T47D (cell line): ENCODE measurements around the gene NMRAL1.
A peak's percentile ranks its signal among the peaks of the same experiment; 100 is the strongest.

Source experiments
- DNase-seq, 2 experiments: peaks; one replicate each; pipeline versions ENCODE4 v3.0.0 to v3.0.0-alpha.2; 2011 to 2012; ENCODE audit warnings: low read depth in 1 of 2, low spot score in 1 of 2
- JUND ChIP-seq: IDR thresholded peaks from 2 replicates; pipeline ENCODE4 v1.6.1; 2012; ENCODE audit warnings: low read depth
- in situ Hi-C: cut with HindIII; loops from 2 replicates; pipeline ENCODE4 v1.10.0; 2016; ENCODE audit warnings: low sequenced_read_pairs, low pct_unique_long_range_greater_than_20kb

The NMRAL1 gene

GRCh38 chr16:4495766-4496165, 21.3 kb upstream of the NMRAL1 start:
- no peak for DNase-seq
- no peak for TF ChIP-seq JUND
- in situ Hi-C loops: no loop called here

GRCh38 chr16:4494746-4495490, 20.5 kb upstream of the NMRAL1 start:
- no peak for DNase-seq
- in situ Hi-C loops: no loop called here
- TF ChIP-seq JUND: no peak

- no peak for DNase-seq
- TF ChIP-seq JUND: no peak
- in situ Hi-C loops: no loop called here
These were observed 17.5 kb upstream of the NMRAL1 start for GRCh38 chr16:4491898-4492297.

GRCh38 chr16:4489030-4489429, 14.6 kb upstream of the NMRAL1 start:
- no peak for TF ChIP-seq JUND
- DNase-seq: no peak
- in situ Hi-C loops: no loop called here

- TF ChIP-seq JUND: no peak
- no peak for DNase-seq
- in situ Hi-C loops: no loop called here
These were observed 14.1 kb upstream of the NMRAL1 start for GRCh38 chr16:4488499-4488967.

- no peak for DNase-seq
- in situ Hi-C loops: no loop called here
- TF ChIP-seq JUND: no peak
These were observed 13.6 kb upstream of the NMRAL1 start for GRCh38 chr16:4487955-4488498.

GRCh38 chr16:4486126-4486893, 11.9 kb upstream of the NMRAL1 start:
- in situ Hi-C loops: no loop called here
- TF ChIP-seq JUND: no peak
- DNase-seq: no peak

GRCh38 chr16:4481963-4482362, 7.5 kb upstream of the NMRAL1 start:
- TF ChIP-seq JUND: no peak
- in situ Hi-C loops: no loop called here
- DNase-seq: no peak

- no peak for DNase-seq
- in situ Hi-C loops: no loop called here
- TF ChIP-seq JUND: no peak
These were observed 7.1 kb upstream of the NMRAL1 start for GRCh38 chr16:4481526-4481925.

GRCh38 chr16:4477966-4478365, 3.5 kb upstream of the NMRAL1 start:
- peak in 1 of 2 experiments; percentile 45 for DNase-seq
- TF ChIP-seq JUND: no peak
- in situ Hi-C loops: no loop called here

GRCh38 chr16:4475880-4476788, 1.7 kb upstream of the NMRAL1 start, which contains the start of gene HMOX2:
HMOX2 (plus strand) TSS chr16:4476398; CDS start chr16:4505525, 29,127 bp downstream.
- in situ Hi-C loops: no loop called here
- DNase-seq: peak; percentile 89 to 97
- TF ChIP-seq JUND: no peak

GRCh38 chr16:4472880-4473279, 1.5 kb downstream of the NMRAL1 start:
- no peak for DNase-seq
- no peak for TF ChIP-seq JUND
- in situ Hi-C loops: no loop called here

GRCh38 chr16:4471869-4472268, 2.6 kb downstream of the NMRAL1 start:
- no peak for TF ChIP-seq JUND
- in situ Hi-C loops: no loop called here

More at GRCh38 chr16:4471869-4472268, 2.6 kb downstream of the NMRAL1 start:
- no peak for DNase-seq
